PC-9 (cell line): ENCODE results near the gene MRPS27.

ENCODE experiments used
- CTCF ChIP-seq: fragments of 200-600 bp; sonication (generic); conservative IDR thresholded peaks from 2 replicates; pipeline ENCODE4 v1.6.1; 2017; ENCODE audit warnings: mixed run types, antibody characterized with exemption, mild to moderate bottlenecking, moderate library complexity
- EZH2 ChIP-seq: fragments of 200-600 bp; sonication (generic); IDR thresholded peaks from 2 replicates; pipeline ENCODE4 v1.8.0; 2017; ENCODE audit warnings: antibody characterized with exemption, low read depth

- TF ChIP-seq CTCF = no peak
- no peak for TF ChIP-seq EZH2
Measured at GRCh38 chr5:72226950-72227349, 93.1 kb downstream of the MRPS27 start.
